ENCODE data around the gene KHNYN.
A peak's percentile ranks its signal among the peaks of the same experiment; 100 is the strongest.

The KHNYN gene

GRCh38 chr14:24436355-24437019 lies 6.7 kb downstream of the KHNYN start:
- H3K4me3 ChIP-seq (IDR thresholded peaks at IDR 0.05; ENCODE audit: insufficient read depth, low read depth, low read length) = no peak overlapping the region
- no peak overlapping the region for H2AFZ ChIP-seq (ENCODE audit: low read depth)
- H3K27ac ChIP-seq = no peak overlapping the region
- H3K9ac ChIP-seq = no peak overlapping the region
- H3K4me1 ChIP-seq (ENCODE audit: low read depth, poor library complexity, severe bottlenecking) = peaks cover 18% of the 10 kb centered on the region
- no peaks in the 10 kb centered on the region for H3K36me3 ChIP-seq (ENCODE audit: insufficient read depth)
- peak; percentile 57 for TF ChIP-seq CTCF (conservative IDR thresholded peaks at IDR 0.05; ENCODE audit: low read depth, low read length)
- no peak overlapping the region for H3K4me2 ChIP-seq
- no peaks in the 10 kb centered on the region for H4K20me1 ChIP-seq (ENCODE audit: insufficient read depth)
- no peaks in the 10 kb centered on the region for H3K27me3 ChIP-seq (ENCODE audit: insufficient read depth, low read depth)
- H3K79me2 ChIP-seq (ENCODE audit: insufficient read depth, low read depth) = no peaks in the 10 kb centered on the region

- Histone ChIP-seq H3K4me2 (no peak overlapping the region), H3K79me2 (ENCODE audit: insufficient read depth, low read depth) (no peaks in the 10 kb centered on the region), H3K4me1 (ENCODE audit: low read depth, poor library complexity, severe bottlenecking) (peaks cover 14% of the 10 kb centered on the region), H3K4me3 (IDR thresholded peaks at IDR 0.05; ENCODE audit: insufficient read depth, low read depth, low read length) (no peak overlapping the region), H4K20me1 (ENCODE audit: insufficient read depth) (no peaks in the 10 kb centered on the region), H3K27me3 (ENCODE audit: insufficient read depth, low read depth) (no peaks in the 10 kb centered on the region), H3K27ac (no peak overlapping the region), H2AFZ (ENCODE audit: low read depth) (no peak overlapping the region), H3K36me3 (ENCODE audit: insufficient read depth) (no peaks in the 10 kb centered on the region), H3K9ac (no peak overlapping the region)
- TF ChIP-seq CTCF (conservative IDR thresholded peaks at IDR 0.05; ENCODE audit: low read depth, low read length) = peak; percentile 35; the same call in 1 of the 2 replicates
Observed at GRCh38 chr14:24437020-24437735, 7.4 kb downstream of the KHNYN start.

DNA sequence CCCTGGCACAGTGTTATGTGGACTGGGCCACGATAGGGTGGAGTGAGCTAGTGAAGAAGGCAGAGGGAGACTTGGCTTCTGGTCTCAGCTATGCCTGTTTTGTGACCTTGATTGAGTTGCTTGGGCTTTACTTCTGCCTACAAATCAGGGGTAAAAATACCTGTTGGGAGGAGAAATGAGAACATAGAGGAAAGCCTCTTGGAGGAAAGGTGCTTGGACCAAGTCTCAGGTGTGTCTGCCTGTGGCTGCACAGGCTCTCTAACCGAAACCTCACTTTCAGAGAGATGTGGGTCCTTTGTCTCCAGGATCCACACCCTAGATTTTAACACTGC lies 7.9 kb downstream of the KHNYN start:
- Histone ChIP-seq H2AFZ (ENCODE audit: low read depth) (no peak overlapping the region), H3K4me1 (ENCODE audit: low read depth, poor library complexity, severe bottlenecking) (peaks cover 14% of the 10 kb centered on the region), H4K20me1 (ENCODE audit: insufficient read depth) (no peaks in the 10 kb centered on the region), H3K4me2 (no peak overlapping the region), H3K36me3 (ENCODE audit: insufficient read depth) (no peaks in the 10 kb centered on the region), H3K4me3 (IDR thresholded peaks at IDR 0.05; ENCODE audit: insufficient read depth, low read depth, low read length) (no peak overlapping the region), H3K27me3 (ENCODE audit: insufficient read depth, low read depth) (no peaks in the 10 kb centered on the region), H3K9ac (no peak overlapping the region), H3K27ac (no peak overlapping the region), H3K79me2 (ENCODE audit: insufficient read depth, low read depth) (no peaks in the 10 kb centered on the region)
- TF ChIP-seq CTCF (conservative IDR thresholded peaks at IDR 0.05; ENCODE audit: low read depth, low read length) = no peak

- no peak overlapping the region for H3K4me2 ChIP-seq
- H4K20me1 ChIP-seq (ENCODE audit: insufficient read depth) = no peaks in the 10 kb centered on the region
- H2AFZ ChIP-seq (ENCODE audit: low read depth) = no peak overlapping the region
- no peak overlapping the region for H3K4me3 ChIP-seq (IDR thresholded peaks at IDR 0.05; ENCODE audit: insufficient read depth, low read depth, low read length)
- H3K9ac ChIP-seq = no peak overlapping the region
- no peaks in the 10 kb centered on the region for H3K36me3 ChIP-seq (ENCODE audit: insufficient read depth)
- H3K4me1 ChIP-seq (ENCODE audit: low read depth, poor library complexity, severe bottlenecking) = peaks cover 16% of the 10 kb centered on the region
- no peak overlapping the region for H3K27ac ChIP-seq
- H3K27me3 ChIP-seq (ENCODE audit: insufficient read depth, low read depth) = no peaks in the 10 kb centered on the region
- H3K79me2 ChIP-seq (ENCODE audit: insufficient read depth, low read depth) = no peaks in the 10 kb centered on the region; the same call in 1 of the 2 replicates
- no peak for TF ChIP-seq CTCF (conservative IDR thresholded peaks at IDR 0.05; ENCODE audit: low read depth, low read length)
Observed at GRCh38 chr14:24438223-24439097, 8.7 kb downstream of the KHNYN start.

All from KMS-11 (cell line).